ENCODE data around the gene HES3. TPM values are rescaled to one million over a fixed set of nuclear protein-coding genes. Genes with fewer than 3 reads are reported as not detected.

Gene HES3
- total RNA-seq, 1 experiment from 2014 or later = not detected

DNA sequence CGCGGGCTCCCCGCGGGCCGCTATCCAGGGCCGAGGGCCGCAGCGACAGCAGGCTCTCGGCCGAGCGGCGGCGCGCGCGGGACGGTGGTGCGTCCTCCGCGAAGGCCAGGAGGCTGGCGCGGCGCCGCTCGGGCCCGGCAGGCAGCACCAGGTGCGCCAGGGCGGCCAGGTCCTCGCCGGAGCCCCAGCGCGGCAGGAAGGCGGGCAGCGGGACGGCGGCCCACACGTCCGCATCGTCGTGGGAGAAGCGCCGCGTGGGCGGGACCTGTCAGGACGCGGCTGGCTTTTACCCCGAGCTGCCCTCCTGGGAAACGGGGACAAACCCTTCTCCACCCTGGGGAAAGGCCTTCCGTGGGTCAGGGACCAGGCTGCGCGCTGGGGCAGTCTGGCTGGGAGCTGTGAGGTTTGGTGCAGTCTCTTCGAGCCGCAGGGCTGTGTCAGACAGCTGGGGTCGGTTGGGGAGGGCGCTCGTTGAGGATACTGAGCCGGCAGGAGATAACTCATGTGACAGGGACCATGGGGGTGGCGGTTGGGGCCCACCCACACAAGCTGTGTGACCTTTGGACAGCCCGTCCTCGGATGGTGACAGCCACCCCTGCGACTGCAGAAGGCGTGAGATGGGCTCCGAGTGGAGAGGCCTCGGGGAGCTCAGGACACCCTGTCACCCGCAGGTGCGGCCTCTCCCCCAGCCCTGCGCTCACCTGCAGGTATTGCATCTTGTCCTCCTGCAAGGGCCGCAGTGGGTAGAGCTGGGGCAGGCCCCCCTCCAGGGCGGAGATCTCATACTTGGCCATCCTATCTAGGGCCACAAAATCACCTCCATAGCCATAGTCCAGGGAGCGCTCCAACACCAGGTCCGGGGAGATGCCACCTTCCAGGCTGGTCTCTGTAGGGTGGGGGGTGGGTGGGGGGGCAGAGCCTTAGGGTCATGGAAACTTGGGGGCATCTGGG, 6.0 kb downstream of the HES3 start:
- intact Hi-C loops (cut with micrococcal nuclease; ENCODE audit: unreplicated experiment) = no loop called here
- POLR2A ChIA-PET (ENCODE audit: low non-redundant PET) = no interaction called here
- Histone ChIP-seq H3K9me3 (ENCODE audit: low read depth, low read length, poor library complexity, severe bottlenecking) (no peaks in the 10 kb centered on the region), H3K36me3 (ENCODE audit: insufficient read depth, low read length, poor library complexity, severe bottlenecking) (no peaks in the 10 kb centered on the region), H3K4me1 (ENCODE audit: insufficient read depth, low read length, poor library complexity, severe bottlenecking) (peaks cover 16% of the 10 kb centered on the region), H3K27me3 (replicated peaks; ENCODE audit: insufficient read depth, low read depth, low read length, poor library complexity) (peaks cover 15% of the 10 kb centered on the region), H3K4me3 (ENCODE audit: low read depth, low read length, poor library complexity, severe bottlenecking) (no peak overlapping the region), H3K27ac (ENCODE audit: low read depth, low read length, poor library complexity, severe bottlenecking) (no peak overlapping the region)
- BruUV-seq (replicated peaks) = no TSS peak
- CTCF ChIA-PET = no interaction called here
- DNase-seq (ENCODE audit: low spot score) = no peak
- TF ChIP-seq EZH2 (IDR thresholded peaks at IDR 0.05; ENCODE audit: borderline replicate concordance, low read depth, low read length, poor library complexity, severe bottlenecking) = no peak
- TF ChIP-seq, protein P1, sequence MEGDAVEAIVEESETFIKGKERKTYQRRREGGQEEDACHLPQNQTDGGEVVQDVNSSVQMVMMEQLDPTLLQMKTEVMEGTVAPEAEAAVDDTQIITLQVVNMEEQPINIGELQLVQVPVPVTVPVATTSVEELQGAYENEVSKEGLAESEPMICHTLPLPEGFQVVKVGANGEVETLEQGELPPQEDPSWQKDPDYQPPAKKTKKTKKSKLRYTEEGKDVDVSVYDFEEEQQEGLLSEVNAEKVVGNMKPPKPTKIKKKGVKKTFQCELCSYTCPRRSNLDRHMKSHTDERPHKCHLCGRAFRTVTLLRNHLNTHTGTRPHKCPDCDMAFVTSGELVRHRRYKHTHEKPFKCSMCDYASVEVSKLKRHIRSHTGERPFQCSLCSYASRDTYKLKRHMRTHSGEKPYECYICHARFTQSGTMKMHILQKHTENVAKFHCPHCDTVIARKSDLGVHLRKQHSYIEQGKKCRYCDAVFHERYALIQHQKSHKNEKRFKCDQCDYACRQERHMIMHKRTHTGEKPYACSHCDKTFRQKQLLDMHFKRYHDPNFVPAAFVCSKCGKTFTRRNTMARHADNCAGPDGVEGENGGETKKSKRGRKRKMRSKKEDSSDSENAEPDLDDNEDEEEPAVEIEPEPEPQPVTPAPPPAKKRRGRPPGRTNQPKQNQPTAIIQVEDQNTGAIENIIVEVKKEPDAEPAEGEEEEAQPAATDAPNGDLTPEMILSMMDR (conservative IDR thresholded peaks at IDR 0.05; ENCODE audit: low read depth, low read length) = no peak

DNA sequence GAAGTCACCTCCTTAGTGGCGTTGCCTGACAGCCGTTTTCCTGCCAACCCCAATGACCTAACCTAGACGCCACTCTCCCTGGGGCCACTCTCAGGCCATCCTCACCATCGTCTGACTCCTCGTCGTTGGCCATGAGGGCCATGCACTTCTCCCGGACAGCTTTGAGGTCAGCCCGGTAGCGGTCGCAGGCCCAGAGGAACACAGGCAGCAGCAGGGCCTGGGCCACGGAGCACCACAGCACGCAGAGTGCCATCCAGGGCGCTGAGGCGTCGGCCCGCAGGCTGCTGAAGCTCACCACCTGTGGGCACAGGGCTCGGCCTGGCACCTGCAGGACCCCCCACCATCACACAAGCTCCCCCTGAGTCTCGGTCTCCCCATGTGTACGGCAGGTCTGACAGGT, 7.3 kb downstream of the HES3 start:
- TF ChIP-seq, protein P1 (conservative IDR thresholded peaks at IDR 0.05; ENCODE audit: low read depth, low read length) = no peak
- TF ChIP-seq EZH2 (IDR thresholded peaks at IDR 0.05; ENCODE audit: borderline replicate concordance, low read depth, low read length, poor library complexity, severe bottlenecking) = no peak
- DNase-seq (ENCODE audit: low spot score) = no peak
- no peaks in the 10 kb centered on the region for H3K36me3 ChIP-seq (ENCODE audit: insufficient read depth, low read length, poor library complexity, severe bottlenecking)
- peaks cover 10% of the 10 kb centered on the region for H3K27me3 ChIP-seq (replicated peaks; ENCODE audit: insufficient read depth, low read depth, low read length, poor library complexity)
- H3K4me3 ChIP-seq (ENCODE audit: low read depth, low read length, poor library complexity, severe bottlenecking) = no peak overlapping the region
- intact Hi-C loops (cut with micrococcal nuclease; ENCODE audit: unreplicated experiment) = no loop called here
- no peak overlapping the region for H3K27ac ChIP-seq (ENCODE audit: low read depth, low read length, poor library complexity, severe bottlenecking)
- ChIA-PET POLR2A (ENCODE audit: low non-redundant PET) (no interaction called here), CTCF (no interaction called here)
- BruUV-seq (replicated peaks) = no TSS peak
- peaks cover 5% of the 10 kb centered on the region for H3K4me1 ChIP-seq (ENCODE audit: insufficient read depth, low read length, poor library complexity, severe bottlenecking)
- no peaks in the 10 kb centered on the region for H3K9me3 ChIP-seq (ENCODE audit: low read depth, low read length, poor library complexity, severe bottlenecking)

DNA sequence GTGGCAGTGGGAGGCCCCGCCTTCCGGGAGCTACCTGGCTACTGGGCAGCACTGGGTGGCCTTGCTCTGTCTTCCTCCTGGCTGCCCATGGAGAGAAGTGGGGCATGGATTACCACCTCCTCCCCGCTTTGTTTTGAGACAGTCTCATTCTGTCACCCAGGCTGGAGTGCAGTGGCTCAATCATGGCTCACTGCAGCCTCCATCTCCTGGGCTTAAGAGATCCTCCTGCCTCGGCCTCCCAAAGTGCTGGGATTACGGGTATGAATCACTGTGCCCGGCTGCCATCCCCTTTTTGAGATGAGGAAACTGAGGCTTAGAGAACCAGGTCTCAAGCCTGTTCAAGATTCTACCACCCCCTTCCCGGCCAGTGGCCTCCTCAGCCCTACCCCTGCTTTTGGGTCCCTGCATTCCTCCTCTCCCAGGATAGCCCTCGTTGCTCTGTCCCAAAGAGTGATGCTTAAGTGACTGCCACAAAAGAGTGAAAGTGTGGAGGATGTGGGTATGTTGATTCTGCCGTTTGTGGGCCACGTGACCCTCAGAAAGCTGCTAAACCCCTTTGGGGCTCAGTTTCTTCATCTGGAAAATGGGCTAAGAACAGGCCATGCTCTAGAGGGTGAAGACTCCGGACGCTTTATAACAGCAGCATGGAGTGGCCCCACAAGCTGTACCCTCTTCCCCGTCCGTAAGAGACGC, 7.8 kb downstream of the HES3 start:
- TF ChIP-seq, protein P1 (conservative IDR thresholded peaks at IDR 0.05; ENCODE audit: low read depth, low read length) = no peak
- TF ChIP-seq EZH2 (IDR thresholded peaks at IDR 0.05; ENCODE audit: borderline replicate concordance, low read depth, low read length, poor library complexity, severe bottlenecking) = no peak
- ChIA-PET CTCF (no interaction called here), POLR2A (ENCODE audit: low non-redundant PET) (no interaction called here)
- Histone ChIP-seq H3K27ac (ENCODE audit: low read depth, low read length, poor library complexity, severe bottlenecking) (no peak overlapping the region), H3K27me3 (replicated peaks; ENCODE audit: insufficient read depth, low read depth, low read length, poor library complexity) (peaks cover 10% of the 10 kb centered on the region), H3K4me3 (ENCODE audit: low read depth, low read length, poor library complexity, severe bottlenecking) (no peak overlapping the region), H3K4me1 (ENCODE audit: insufficient read depth, low read length, poor library complexity, severe bottlenecking) (no peaks in the 10 kb centered on the region), H3K9me3 (ENCODE audit: low read depth, low read length, poor library complexity, severe bottlenecking) (no peaks in the 10 kb centered on the region), H3K36me3 (ENCODE audit: insufficient read depth, low read length, poor library complexity, severe bottlenecking) (no peaks in the 10 kb centered on the region)
- no TSS peak for BruUV-seq (replicated peaks)
- intact Hi-C loops (cut with micrococcal nuclease; ENCODE audit: unreplicated experiment) = no loop called here
- no peak for DNase-seq (ENCODE audit: low spot score)
